Spinal cord (tissue), 10 donors: ENCODE results near the gene AIMP2. TPM values are rescaled to one million over a fixed set of nuclear protein-coding genes. Genes with fewer than 3 reads are reported as not detected.
A peak's percentile ranks its signal among the peaks of the same experiment; 100 is the strongest.
"Not testable (repeated sequence)": the region's sequence is repeated elsewhere in the genome, so short reads cannot be mapped to it uniquely, and the experiment has no call there.

ENCODE experiments used
- DNase-seq, 6 donors: peaks; one replicate each; pipeline versions ENCODE4 v3.0.0 to v3.0.0-alpha.2; 2013 to 2015; ENCODE audit warnings: low spot score in 6 of 6, low read depth in 4 of 6
- H3K27ac ChIP-seq: one replicate; pipeline ENCODE4 v1.5.1; 2013; ENCODE audit warnings: low read depth, low read length, control low read depth
- H3K27me3 ChIP-seq: one replicate; pipeline ENCODE4 v1.6.1; 2013; ENCODE audit warnings: low read length; ENCODE audit not compliant: control insufficient read depth, insufficient read depth
- H3K36me3 ChIP-seq: one replicate; pipeline ENCODE4 v1.6.1; 2013; ENCODE audit warnings: low read length; ENCODE audit not compliant: control insufficient read depth, insufficient read depth
- H3K4me1 ChIP-seq: one replicate; pipeline ENCODE4 v1.6.1; 2013; ENCODE audit warnings: low read length; ENCODE audit not compliant: control insufficient read depth, insufficient read depth
- H3K4me3 ChIP-seq: one replicate; pipeline ENCODE4 v1.5.1; 2013; ENCODE audit warnings: low read depth, low read length, control low read depth
- H3K9me3 ChIP-seq: one replicate; pipeline ENCODE4 v1.6.1; 2013; ENCODE audit warnings: low read length; ENCODE audit not compliant: control insufficient read depth, insufficient read depth
- WGBS: methylation state at CpG from one replicate; pipeline ENCODE4 v1.1.5; 2013; ENCODE audit warnings: missing lambda C conversion rate; ENCODE audit not compliant: insufficient coverage; 5-methylcytosine and 5-hydroxymethylcytosine counted together
- polyA plus RNA-seq, 2 donors: library from polyadenylated mRNA; unstranded; fragments of 120-200 nt; gene quantifications; one replicate each; pipeline ENCODE4 v1.2.1, GENCODE V29; 2013; ENCODE audit not compliant: insufficient read length in 2 of 2
- total RNA-seq, 2 donors: library from RNA; depleted of rRNA in 1 of 2; stranded (reverse); fragments of 120-200 nt in 1 of 2; fragments of >200 nt in 1 of 2; gene quantifications; one replicate each; pipeline versions ENCODE4 v1.2.3 to v1.2.4, GENCODE V29; 2013 to 2014
- donor health status: healthy.

Gene AIMP2
- total and polyA plus RNA-seq, 4 donors, result 25.3 to 38.6 (median 26.8) TPM

GRCh38 chr7:6007386-6007785 is 1.7 kb upstream of the AIMP2 start:
- 88% methylated on average over 1 of the region's 4 CpGs for WGBS
- no peak overlapping the region for H3K4me3 ChIP-seq

GRCh38 chr7:6007835-6008590 is 1.1 kb upstream of the AIMP2 start:
- not testable (repeated sequence) for H3K27me3 ChIP-seq, H3K4me1 ChIP-seq, DNase-seq, H3K36me3 ChIP-seq, H3K9me3 ChIP-seq
- Histone ChIP-seq H3K4me3 (peak overlapping the region; percentile 96), H3K27ac (peak overlapping the region; percentile 93)
- WGBS, result 56% methylated on average over 11 of the region's 27 CpGs

More at GRCh38 chr7:6007386-6007785, 1.7 kb upstream of the AIMP2 start:
- no peaks in the 10 kb centered on the region for H3K9me3 ChIP-seq
- H3K36me3 ChIP-seq, result peaks cover 7% of the 10 kb centered on the region
- H3K27me3 ChIP-seq, result no peaks in the 10 kb centered on the region
- peaks cover 8% of the 10 kb centered on the region for H3K4me1 ChIP-seq
- H3K27ac ChIP-seq, result no peak overlapping the region
- no peak for DNase-seq

DNA sequence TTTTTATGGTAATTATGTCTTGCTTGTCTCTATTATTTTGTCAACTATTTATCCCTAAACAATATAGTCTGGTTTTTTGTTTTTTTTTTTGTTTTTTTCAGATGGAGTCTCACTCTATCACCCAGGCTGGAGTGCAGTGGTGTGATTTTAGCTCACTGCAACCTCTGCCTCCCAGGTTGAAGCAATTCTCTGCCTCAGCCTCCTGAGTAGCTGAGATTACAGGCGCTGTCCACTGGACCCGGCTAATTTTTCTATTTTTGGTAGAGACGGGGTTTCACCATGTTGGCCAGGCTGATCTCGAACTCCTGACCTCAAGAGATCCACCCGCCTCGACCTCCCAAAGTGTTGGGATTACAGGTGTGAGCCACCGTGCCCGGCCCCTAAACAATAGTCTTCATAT is 1.3 kb downstream of the AIMP2 start:
- not testable (repeated sequence) for H3K9me3 ChIP-seq, DNase-seq, H3K27me3 ChIP-seq, H3K27ac ChIP-seq, H3K4me1 ChIP-seq
- WGBS, result 90% methylated on average over 2 of the region's 8 CpGs
- H3K36me3 ChIP-seq, result peaks cover 15% of the 10 kb centered on the region
- peak overlapping the region; percentile 96 for H3K4me3 ChIP-seq

- 80% methylated on average over 2 of the region's 2 CpGs for WGBS
- Histone ChIP-seq H3K27me3 (no peaks in the 10 kb centered on the region), H3K4me1 (peaks cover 18% of the 10 kb centered on the region), H3K36me3 (peaks cover 22% of the 10 kb centered on the region), H3K9me3 (no peaks in the 10 kb centered on the region), H3K27ac (no peak overlapping the region), H3K4me3 (no peak overlapping the region)
- DNase-seq, result no peak
Measured at GRCh38 chr7:6011541-6011940, 2.5 kb downstream of the AIMP2 start.

DNA sequence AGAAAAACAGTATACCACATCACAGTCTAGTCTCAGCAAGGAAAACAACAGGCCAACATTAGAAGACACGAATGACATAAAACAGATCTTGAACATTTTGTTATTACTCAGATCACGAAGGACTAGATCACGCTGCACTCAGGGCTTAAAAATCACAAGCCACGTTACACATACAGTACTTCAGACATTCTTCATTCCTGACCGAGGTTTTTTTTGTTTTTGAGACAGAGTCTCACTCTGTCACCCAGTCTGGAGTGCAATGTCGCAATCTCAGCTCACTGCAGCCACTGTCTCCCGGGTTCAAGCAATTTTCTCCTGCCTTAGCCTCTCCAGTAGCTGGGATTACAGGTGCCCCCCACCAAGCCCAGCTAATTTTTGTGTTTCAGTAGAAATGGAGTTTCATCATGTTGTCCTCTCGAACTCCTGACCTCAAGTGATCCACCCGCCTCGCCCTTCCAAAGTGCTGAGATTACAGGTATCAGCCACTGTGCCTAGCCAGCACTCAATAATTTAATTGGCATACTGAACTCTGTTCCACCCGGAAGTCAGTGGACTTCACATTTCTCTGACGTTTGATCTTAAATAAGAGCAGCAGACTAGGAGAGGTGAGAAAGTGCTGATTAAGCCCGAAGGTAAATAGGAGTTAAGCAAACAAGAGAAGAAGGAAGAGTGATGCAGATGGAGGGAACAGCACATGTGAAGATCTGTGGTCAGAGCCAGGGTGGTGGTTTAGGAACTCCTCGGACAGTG is 3.5 kb downstream of the AIMP2 start:
- DNase-seq, result no peak
- no peak overlapping the region for H3K27ac ChIP-seq
- no peaks in the 10 kb centered on the region for H3K27me3 ChIP-seq
- H3K36me3 ChIP-seq, result peaks cover 30% of the 10 kb centered on the region
- WGBS, result 92% methylated on average over 14 of the region's 14 CpGs
- H3K4me3 ChIP-seq, result no peak overlapping the region
- H3K9me3 ChIP-seq, result no peaks in the 10 kb centered on the region
- H3K4me1 ChIP-seq, result peaks cover 18% of the 10 kb centered on the region

GRCh38 chr7:6015917-6016652 is 7.0 kb downstream of the AIMP2 start:
- H3K9me3 ChIP-seq, result no peaks in the 10 kb centered on the region
- no peaks in the 10 kb centered on the region for H3K27me3 ChIP-seq
- no peak overlapping the region for H3K4me3 ChIP-seq
- peaks cover 60% of the 10 kb centered on the region for H3K36me3 ChIP-seq
- H3K27ac ChIP-seq, result peak overlapping the region; percentile 67
- peak in 5 of 6 donors; percentile 33 to 77 (median 43) for DNase-seq
- 72% methylated on average over 7 of the region's 8 CpGs for WGBS
- H3K4me1 ChIP-seq, result peaks cover 11% of the 10 kb centered on the region

- H3K27me3 ChIP-seq, result no peaks in the 10 kb centered on the region
- DNase-seq, result no peak
- peaks cover 64% of the 10 kb centered on the region for H3K36me3 ChIP-seq
- peaks cover 11% of the 10 kb centered on the region for H3K4me1 ChIP-seq
- WGBS, result 88% methylated on average over 8 of the region's 8 CpGs
- peak overlapping the region; percentile 67 for H3K27ac ChIP-seq
- no peaks in the 10 kb centered on the region for H3K9me3 ChIP-seq
- no peak overlapping the region for H3K4me3 ChIP-seq
Measured at GRCh38 chr7:6016653-6016966, 7.5 kb downstream of the AIMP2 start.

GRCh38 chr7:6020371-6021286 is 11.6 kb downstream of the AIMP2 start:
- no peaks in the 10 kb centered on the region for H3K27me3 ChIP-seq
- peaks cover 7% of the 10 kb centered on the region for H3K4me1 ChIP-seq
- H3K4me3 ChIP-seq, result no peak overlapping the region
- DNase-seq, result no peak
- H3K36me3 ChIP-seq, result peaks cover 85% of the 10 kb centered on the region
- WGBS, result 88% methylated on average over 5 of the region's 11 CpGs
- no peaks in the 10 kb centered on the region for H3K9me3 ChIP-seq
- no peak overlapping the region for H3K27ac ChIP-seq

DNA sequence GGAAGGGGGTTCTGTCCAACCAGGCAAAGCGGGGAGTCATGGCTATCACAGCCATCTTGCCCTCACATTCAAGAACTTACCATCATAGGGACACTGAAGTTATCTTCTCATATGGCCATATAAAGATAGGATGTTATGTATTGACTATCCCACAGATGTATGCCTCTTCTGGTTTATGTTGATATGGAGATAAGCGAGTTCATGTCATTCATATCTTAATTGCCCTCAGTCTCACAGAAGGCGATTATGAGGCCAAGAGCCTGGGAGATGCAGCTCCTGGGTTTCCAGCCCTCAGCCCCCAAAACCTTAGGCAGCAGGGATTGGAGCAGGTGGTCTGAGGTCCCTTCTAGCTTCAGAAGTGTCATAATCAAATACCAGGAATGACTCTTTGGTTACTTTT is 13.6 kb downstream of the AIMP2 start:
- Histone ChIP-seq H3K36me3 (peaks cover 91% of the 10 kb centered on the region), H3K27me3 (no peaks in the 10 kb centered on the region), H3K27ac (no peak overlapping the region), H3K9me3 (no peaks in the 10 kb centered on the region), H3K4me3 (no peak overlapping the region), H3K4me1 (peaks cover 4% of the 10 kb centered on the region)
- DNase-seq, result no peak
- no CpG with 5 or more reads among the region's 3 CpGs for WGBS
